HepG2 (cell line): ENCODE measurements around the gene GRAP. TPM values are rescaled to one million over a fixed set of nuclear protein-coding genes. Genes with fewer than 3 reads are reported as not detected.

Experiments
- DNMT1 ChIP-seq: sonication (generic); formaldehyde crosslinking; IDR thresholded peaks from 2 replicates; pipeline ENCODE4 v1.5.1; 2020; ENCODE audit warnings: mild to moderate bottlenecking, missing genetic modification reagents
- ELF3 ChIP-seq: IDR thresholded peaks from 2 replicates; pipeline ENCODE4 v1.6.1; 2016; ENCODE audit warnings: missing genetic modification reagents, missing compliant biosample characterization
- HCFC1 ChIP-seq: fragments of 150-350 bp; IDR thresholded peaks from 2 replicates; pipeline ENCODE4 v1.6.1; 2014; ENCODE audit warnings: low read depth, low read length
- JARID2 ChIP-seq: sonication (generic); formaldehyde crosslinking; IDR thresholded peaks from 2 replicates; pipeline ENCODE4 v1.8.1; 2023; ENCODE audit warnings: missing genetic modification reagents, inconsistent platforms; ENCODE audit not compliant: insufficient replicate concordance
- KLF15 ChIP-seq: sonication (generic); formaldehyde crosslinking; IDR thresholded peaks from 2 replicates; pipeline ENCODE4 v1.8.1; 2023; ENCODE audit warnings: borderline replicate concordance, mild to moderate bottlenecking, inconsistent platforms, missing genetic modification reagents, mixed read lengths
- KMT2B ChIP-seq: IDR thresholded peaks from 2 replicates; pipeline ENCODE4 v1.6.1; 2016; ENCODE audit warnings: missing genetic modification reagents, missing compliant biosample characterization
- MED8 ChIP-seq: sonication (generic); formaldehyde crosslinking; IDR thresholded peaks from 2 replicates; pipeline ENCODE4 v1.8.1; 2023; ENCODE audit warnings: mild to moderate bottlenecking, missing genetic modification reagents; ENCODE audit not compliant: insufficient replicate concordance
- MIER2 ChIP-seq: IDR thresholded peaks from 2 replicates; pipeline ENCODE4 v1.6.1; 2016; ENCODE audit warnings: missing biosample characterization, missing genetic modification reagents
- MIER3 ChIP-seq: IDR thresholded peaks from 2 replicates; pipeline ENCODE4 v1.6.1; 2016; ENCODE audit warnings: missing compliant biosample characterization, borderline replicate concordance
- MTF1 ChIP-seq: sonication (generic); formaldehyde crosslinking; IDR thresholded peaks from 2 replicates; pipeline ENCODE4 v1.5.0; 2020; ENCODE audit warnings: missing genetic modification reagents
- SOX5 ChIP-seq: IDR thresholded peaks from 2 replicates; pipeline ENCODE4 v1.6.1; 2016; ENCODE audit warnings: borderline replicate concordance
- ZBTB8A ChIP-seq: sonication (generic); formaldehyde crosslinking; IDR thresholded peaks from 2 replicates; pipeline ENCODE4 v1.4.0; 2020; ENCODE audit warnings: mild to moderate bottlenecking, low read depth, missing genetic modification reagents, borderline replicate concordance
- ZFY ChIP-seq: sonication (generic); formaldehyde crosslinking; IDR thresholded peaks from 2 replicates; pipeline ENCODE4 v1.4.0; 2020; ENCODE audit warnings: missing genetic modification reagents
- ZNF432 ChIP-seq: sonication (generic); formaldehyde crosslinking; IDR thresholded peaks from 2 replicates; pipeline ENCODE4 v1.5.0; 2020; ENCODE audit warnings: missing genetic modification reagents, mild to moderate bottlenecking, borderline replicate concordance
- ZNF770 ChIP-seq: sonication (generic); formaldehyde crosslinking; IDR thresholded peaks from 2 replicates; pipeline ENCODE4 v1.5.0; 2020; ENCODE audit warnings: mild to moderate bottlenecking, missing genetic modification reagents
- polyA plus RNA-seq, 8 experiments: library from polyadenylated mRNA; depleted of rRNA in 3 of 8; stranded (reverse) in 7 of 8; unstranded in 1 of 8; fragments of >200 nt; fragmentation: Illumina TruSeq in 4 of 8; extraction: Trizol in 4 of 8; gene quantifications; 2 replicates each; pipeline versions ENCODE4 v1.2.1 to v1.2.3, GENCODE V29; 2011 to 2016; ENCODE audit warnings: low read depth in 4 of 8, missing spikeins in 1 of 8, mixed read lengths in 1 of 8; ENCODE audit not compliant: insufficient read depth in 1 of 8
- total RNA-seq, 5 experiments: library from RNA; depleted of rRNA; stranded (reverse); fragments of >200 nt; fragmentation: Illumina TruSeq; extraction: Trizol; gene quantifications; 2 replicates each; pipeline ENCODE4 v1.2.3, GENCODE V29; 2016; ENCODE audit warnings: low read depth in 1 of 5
- TF ChIP-seq, protein P1 (sequence below): sonication (generic); formaldehyde crosslinking; conservative IDR thresholded peaks from 2 replicates; pipeline ENCODE4 v1.4.0; 2020; ENCODE audit warnings: missing genetic modification reagents
- TF ChIP-seq, protein P2 (sequence below): sonication (generic); formaldehyde crosslinking; IDR thresholded peaks from 2 replicates; pipeline ENCODE4 v1.5.1; 2020; ENCODE audit warnings: missing genetic modification reagents, mild to moderate bottlenecking, borderline replicate concordance
- TF ChIP-seq, protein P3 (sequence below): sonication (generic); formaldehyde crosslinking; IDR thresholded peaks from 2 replicates; pipeline ENCODE4 v1.8.0; 2022; ENCODE audit warnings: low read depth, missing genetic modification reagents
- TF ChIP-seq, protein P4 (sequence below): IDR thresholded peaks from 2 replicates; pipeline ENCODE4 v1.6.1; 2016; ENCODE audit warnings: low read depth
- TF ChIP-seq, protein P5 (sequence below): sonication (generic); formaldehyde crosslinking; IDR thresholded peaks from 2 replicates; pipeline ENCODE4 v1.4.0; 2020; ENCODE audit warnings: mild to moderate bottlenecking, missing genetic modification reagents

The GRAP gene
- total and polyA plus RNA-seq, 2 of the 13 experiments (the other 11 are each of a cell fraction or from before 2014, with no cell fraction given), result 0.77 to 1.7 TPM

GRCh38 chr17:18988546-18989173, 58.1 kb downstream of the GRAP start (continued):
- peak; percentile 87 for TF ChIP-seq MED8
- TF ChIP-seq, protein P1, sequence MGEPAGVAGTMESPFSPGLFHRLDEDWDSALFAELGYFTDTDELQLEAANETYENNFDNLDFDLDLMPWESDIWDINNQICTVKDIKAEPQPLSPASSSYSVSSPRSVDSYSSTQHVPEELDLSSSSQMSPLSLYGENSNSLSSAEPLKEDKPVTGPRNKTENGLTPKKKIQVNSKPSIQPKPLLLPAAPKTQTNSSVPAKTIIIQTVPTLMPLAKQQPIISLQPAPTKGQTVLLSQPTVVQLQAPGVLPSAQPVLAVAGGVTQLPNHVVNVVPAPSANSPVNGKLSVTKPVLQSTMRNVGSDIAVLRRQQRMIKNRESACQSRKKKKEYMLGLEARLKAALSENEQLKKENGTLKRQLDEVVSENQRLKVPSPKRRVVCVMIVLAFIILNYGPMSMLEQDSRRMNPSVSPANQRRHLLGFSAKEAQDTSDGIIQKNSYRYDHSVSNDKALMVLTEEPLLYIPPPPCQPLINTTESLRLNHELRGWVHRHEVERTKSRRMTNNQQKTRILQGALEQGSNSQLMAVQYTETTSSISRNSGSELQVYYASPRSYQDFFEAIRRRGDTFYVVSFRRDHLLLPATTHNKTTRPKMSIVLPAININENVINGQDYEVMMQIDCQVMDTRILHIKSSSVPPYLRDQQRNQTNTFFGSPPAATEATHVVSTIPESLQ (CRISPR knock-in tag), result 0 out of 2 replicates have a peak, but pooled peaks have one; percentile 58
- peak; percentile 40 for TF ChIP-seq JARID2 (CRISPR knock-in tag)
- TF ChIP-seq, protein P2, sequence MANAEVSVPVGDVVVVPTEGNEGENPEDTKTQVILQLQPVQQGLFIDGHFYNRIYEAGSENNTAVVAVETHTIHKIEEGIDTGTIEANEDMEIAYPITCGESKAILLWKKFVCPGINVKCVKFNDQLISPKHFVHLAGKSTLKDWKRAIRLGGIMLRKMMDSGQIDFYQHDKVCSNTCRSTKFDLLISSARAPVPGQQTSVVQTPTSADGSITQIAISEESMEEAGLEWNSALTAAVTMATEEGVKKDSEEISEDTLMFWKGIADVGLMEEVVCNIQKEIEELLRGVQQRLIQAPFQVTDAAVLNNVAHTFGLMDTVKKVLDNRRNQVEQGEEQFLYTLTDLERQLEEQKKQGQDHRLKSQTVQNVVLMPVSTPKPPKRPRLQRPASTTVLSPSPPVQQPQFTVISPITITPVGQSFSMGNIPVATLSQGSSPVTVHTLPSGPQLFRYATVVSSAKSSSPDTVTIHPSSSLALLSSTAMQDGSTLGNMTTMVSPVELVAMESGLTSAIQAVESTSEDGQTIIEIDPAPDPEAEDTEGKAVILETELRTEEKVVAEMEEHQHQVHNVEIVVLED (CRISPR knock-in tag), result peak; percentile 67
- TF ChIP-seq KLF15 (CRISPR knock-in tag), result no peak
- TF ChIP-seq KMT2B (CRISPR knock-in tag), result peak; percentile 67
- no peak for TF ChIP-seq ZNF432 (CRISPR knock-in tag)
- peak; percentile 60; the same call in 1 of the 2 replicates for TF ChIP-seq MTF1
- peak; percentile 99 for TF ChIP-seq MIER3 (CRISPR knock-in tag)
- peak; percentile 71 for TF ChIP-seq ZFY
- TF ChIP-seq, protein P3, sequence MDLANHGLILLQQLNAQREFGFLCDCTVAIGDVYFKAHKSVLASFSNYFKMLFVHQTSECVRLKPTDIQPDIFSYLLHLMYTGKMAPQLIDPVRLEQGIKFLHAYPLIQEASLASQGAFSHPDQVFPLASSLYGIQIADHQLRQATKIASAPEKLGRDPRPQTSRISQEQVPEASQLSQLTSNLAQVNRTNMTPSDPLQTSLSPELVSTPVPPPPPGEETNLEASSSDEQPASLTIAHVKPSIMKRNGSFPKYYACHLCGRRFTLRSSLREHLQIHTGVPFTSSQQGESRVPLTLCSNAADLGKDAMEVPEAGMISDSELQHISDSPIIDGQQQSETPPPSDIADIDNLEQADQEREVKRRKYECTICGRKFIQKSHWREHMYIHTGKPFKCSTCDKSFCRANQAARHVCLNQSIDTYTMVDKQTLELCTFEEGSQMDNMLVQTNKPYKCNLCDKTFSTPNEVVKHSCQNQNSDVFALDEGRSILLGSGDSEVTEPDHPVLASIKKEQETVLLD (CRISPR knock-in tag), result 0 out of 2 replicates have a peak, but pooled peaks have one; percentile 38
- peak; percentile 94 for TF ChIP-seq SOX5 (CRISPR knock-in tag)
- TF ChIP-seq MIER2 (CRISPR knock-in tag), result peak; percentile 83; the same call in 1 of the 2 replicates
- TF ChIP-seq ELF3 (CRISPR knock-in tag), result peak; percentile 95
- peak; percentile 23; the same call in 1 of the 2 replicates for TF ChIP-seq HCFC1
- TF ChIP-seq, protein P4, sequence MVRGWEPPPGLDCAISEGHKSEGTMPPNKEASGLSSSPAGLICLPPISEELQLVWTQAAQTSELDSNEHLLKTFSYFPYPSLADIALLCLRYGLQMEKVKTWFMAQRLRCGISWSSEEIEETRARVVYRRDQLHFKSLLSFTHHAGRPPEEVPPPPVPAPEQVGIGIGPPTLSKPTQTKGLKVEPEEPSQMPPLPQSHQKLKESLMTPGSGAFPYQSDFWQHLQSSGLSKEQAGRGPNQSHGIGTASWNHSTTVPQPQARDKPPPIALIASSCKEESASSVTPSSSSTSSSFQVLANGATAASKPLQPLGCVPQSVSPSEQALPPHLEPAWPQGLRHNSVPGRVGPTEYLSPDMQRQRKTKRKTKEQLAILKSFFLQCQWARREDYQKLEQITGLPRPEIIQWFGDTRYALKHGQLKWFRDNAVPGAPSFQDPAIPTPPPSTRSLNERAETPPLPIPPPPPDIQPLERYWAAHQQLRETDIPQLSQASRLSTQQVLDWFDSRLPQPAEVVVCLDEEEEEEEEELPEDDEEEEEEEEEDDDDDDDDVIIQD, result peak; percentile 82
- TF ChIP-seq ZBTB8A (CRISPR knock-in tag), result 0 out of 2 replicates have a peak, but pooled peaks have one; percentile 28
- TF ChIP-seq, protein P5, sequence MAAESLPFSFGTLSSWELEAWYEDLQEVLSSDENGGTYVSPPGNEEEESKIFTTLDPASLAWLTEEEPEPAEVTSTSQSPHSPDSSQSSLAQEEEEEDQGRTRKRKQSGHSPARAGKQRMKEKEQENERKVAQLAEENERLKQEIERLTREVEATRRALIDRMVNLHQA (CRISPR knock-in tag), result 0 out of 2 replicates have a peak, but pooled peaks have one; percentile 21
- TF ChIP-seq DNMT1 (CRISPR knock-in tag), result peak; percentile 96
- TF ChIP-seq ZNF770 (CRISPR knock-in tag), result no peak
